HG02884 (cell line): ENCODE results near the gene UBXN4.
"Not testable (repeated sequence)": the region's sequence is repeated elsewhere in the genome, so short reads cannot be mapped to it uniquely, and the experiment has no call there.

ENCODE experiments used
- ATAC-seq: cut with Tn5 transposase; IDR thresholded peaks from one replicate; pipeline ENCODE4 v1.9.1; 2021; ENCODE audit warnings: mild to moderate bottlenecking, moderate library complexity; ENCODE audit not compliant: unreplicated experiment

Gene UBXN4

GRCh38 chr2:135800513-135801460, 59.1 kb downstream of the UBXN4 start:
- ATAC-seq: no peak

- no peak for ATAC-seq
These were observed 60.7 kb downstream of the UBXN4 start for GRCh38 chr2:135802350-135802749.

DNA sequence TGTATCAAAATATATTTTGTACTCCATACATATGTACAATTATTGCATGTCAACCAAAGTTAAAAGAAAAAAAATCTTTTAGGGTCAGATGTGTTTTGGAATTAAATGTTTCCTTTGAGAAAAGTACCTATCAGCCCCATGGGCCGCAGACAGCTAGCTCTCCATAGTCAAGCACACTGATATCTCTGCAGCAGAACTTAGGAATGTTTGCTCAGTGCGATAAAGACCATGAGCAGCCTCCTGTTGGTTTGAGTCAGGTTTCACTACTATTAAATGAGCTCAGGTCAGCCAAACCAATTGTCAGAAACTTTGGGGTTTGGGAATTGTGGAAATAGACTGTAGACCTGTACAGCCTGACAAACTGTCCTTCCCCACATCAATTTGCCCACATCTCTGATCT, 61.6 kb downstream of the UBXN4 start:
- no peak for ATAC-seq

GRCh38 chr2:135807874-135808273, 66.2 kb downstream of the UBXN4 start:
- ATAC-seq: not testable (repeated sequence)

DNA sequence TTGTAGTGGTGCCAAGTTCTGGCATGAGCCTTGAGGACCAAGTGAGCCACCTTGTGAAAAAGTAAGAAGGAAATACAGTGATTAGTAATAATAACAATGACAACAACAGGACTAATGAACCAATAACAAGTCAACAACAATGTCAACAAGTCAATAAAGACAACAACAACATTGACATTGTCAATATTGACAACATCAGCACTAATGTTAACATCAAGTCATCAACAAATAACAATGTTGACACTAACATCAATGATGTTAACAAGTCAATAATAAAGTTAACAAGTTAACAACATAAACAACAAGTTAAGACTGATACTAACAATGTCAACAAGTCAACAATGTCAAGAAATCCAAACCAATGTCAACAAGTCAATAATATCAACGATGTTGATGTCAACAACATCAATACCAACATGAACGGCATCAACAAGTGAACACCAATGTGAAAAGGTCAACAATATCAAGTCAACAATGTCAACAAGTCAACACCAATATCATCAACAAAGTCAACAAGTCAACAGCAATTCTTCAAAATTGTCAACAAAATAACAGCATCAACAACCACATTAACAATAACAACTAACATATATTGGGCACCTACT, 71.4 kb downstream of the UBXN4 start:
- no peak for ATAC-seq

DNA sequence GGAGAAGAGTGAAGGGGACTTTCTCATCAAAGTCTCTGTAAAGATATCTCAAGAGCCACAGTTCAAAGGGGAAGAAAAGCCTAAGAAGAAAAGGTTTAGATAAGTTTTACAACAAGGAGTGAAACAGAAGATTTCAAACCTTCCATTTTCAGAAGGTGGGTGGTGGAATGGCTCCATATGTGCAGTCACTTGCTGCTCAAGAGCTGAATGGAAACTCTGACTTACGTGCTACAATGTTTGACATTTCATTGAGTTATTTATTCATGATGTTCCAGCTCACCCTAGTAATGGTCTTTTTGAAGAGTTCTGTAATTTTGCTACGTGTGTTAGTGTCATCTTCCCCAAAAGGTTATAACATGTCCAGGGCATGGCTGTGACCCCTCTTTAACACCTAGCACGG, 73.6 kb downstream of the UBXN4 start:
- no peak for ATAC-seq

DNA sequence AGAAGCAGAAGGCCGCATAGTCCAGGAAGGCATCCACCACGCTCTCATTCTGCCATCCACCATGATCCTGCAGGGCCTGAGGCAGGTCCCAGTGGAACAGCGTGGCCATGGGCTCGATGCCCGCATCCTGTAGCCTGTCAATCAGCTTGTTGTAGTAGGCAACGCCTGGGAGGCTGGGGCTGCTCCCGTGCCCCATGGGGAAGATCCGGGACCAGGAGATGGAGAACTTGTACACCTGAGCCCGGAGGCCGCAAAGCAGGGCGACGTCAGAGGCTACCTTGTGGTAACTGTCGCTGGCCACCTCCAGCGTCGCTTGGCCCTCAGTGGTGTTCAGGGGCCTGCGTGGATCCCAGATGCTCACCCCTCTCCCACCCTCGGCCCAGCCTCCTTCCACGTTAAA, 75.8 kb downstream of the UBXN4 start:
- ATAC-seq: no peak

DNA sequence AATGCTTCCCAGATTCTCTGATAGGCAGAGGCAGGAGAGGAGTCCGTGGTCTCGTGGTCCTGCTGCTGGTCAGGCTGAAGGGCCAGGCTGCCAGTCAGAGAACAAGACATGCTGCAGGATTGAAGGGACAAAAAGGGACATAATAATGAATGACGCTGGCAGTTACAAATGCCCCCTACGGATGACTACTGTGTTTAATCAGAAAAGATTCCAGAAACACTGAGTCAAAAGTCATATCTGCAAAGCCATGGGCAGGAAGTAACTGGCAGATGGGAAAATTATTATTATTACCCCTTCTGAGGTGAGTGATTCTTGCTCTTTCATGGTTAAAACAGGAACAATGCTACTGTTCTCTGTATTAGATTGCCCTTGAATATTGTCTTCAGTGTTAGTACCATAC, 76.3 kb downstream of the UBXN4 start:
- no peak for ATAC-seq

DNA sequence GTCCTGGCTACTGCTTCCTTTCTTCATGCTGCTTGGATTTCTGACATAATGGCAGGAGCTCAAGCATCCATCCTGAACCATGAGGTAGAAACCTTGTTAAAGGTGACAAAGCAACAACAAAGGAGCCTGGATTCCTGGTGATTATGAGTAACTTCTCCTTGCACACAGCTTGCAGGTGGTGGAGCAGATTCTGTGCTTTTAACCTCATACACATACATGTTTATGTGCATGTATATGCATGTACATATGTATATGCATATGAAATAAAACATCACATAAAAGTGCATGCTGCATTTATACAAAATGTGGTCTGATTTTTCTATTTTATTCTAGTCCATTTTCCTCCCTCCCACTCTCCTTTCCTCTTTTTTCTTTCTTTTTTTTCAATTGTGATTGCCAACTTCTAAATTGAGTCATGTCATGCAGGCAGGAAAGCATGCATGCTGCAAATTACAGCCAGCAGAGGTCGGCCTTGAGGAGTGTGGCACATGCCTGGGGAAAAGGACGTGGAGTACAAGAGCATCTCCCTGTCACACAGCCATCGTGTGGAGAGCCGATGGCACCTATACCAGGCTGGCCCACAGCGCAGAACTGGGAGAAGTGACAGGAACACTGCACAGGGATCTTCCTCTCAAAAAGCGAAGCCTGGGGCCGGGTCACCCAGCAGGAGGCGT, 77.4 kb downstream of the UBXN4 start:
- no peak for ATAC-seq

DNA sequence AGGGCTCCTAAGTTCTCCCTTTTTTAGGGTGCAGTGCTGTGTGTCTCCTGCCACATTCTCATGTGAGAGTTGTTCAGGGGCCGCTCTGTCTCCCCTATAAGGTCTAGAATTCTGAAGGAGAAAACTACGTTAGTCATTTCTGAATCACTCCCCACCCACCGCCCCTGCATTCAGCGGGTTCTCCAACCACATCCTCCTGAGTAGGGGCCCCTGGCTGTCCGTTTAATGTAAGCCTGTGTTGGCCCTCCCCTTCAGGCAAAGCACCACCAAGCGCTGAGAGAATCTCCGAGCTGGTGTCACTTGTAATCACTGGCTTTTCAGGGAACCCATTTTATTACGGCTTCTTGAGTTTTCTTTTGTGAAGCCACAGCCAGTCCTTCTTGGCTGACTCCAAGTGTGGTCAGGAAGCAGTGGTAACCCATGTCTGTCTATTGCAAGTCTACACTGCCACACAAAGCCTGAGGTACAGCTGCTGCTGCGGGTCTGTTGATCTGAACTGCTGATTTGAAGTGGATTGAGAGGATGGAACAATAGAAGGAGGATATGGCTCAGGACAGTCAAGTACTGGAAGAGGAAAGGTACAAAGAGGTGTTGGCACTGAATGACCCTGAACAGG, 78.5 kb downstream of the UBXN4 start:
- peak; percentile 92 for ATAC-seq

GRCh38 chr2:135821190-135821589, 79.5 kb downstream of the UBXN4 start:
- ATAC-seq: no peak

DNA sequence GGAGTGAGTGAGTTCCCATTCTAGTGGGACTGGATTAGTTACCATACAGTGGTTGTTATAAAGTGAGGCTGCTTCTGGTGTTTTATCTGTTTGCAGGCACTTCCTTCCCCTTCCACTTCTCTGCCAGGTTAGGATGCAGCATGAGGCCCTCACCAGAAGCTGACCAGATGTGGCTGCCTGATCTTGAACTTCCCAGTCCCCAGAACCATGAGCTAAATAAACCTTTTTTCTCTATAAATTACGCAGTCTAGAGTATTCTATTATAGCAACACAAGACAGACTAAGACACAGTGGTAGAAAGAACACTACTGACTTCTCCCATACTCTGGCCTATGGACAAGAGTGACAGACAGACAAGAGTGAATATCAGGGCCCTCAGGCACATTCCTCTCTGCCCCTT, 81.2 kb downstream of the UBXN4 start:
- ATAC-seq: no peak

GRCh38 chr2:135825131-135825530, 83.5 kb downstream of the UBXN4 start:
- no peak for ATAC-seq

GRCh38 chr2:135825550-135826176, 84.0 kb downstream of the UBXN4 start:
- no peak for ATAC-seq

- ATAC-seq: no peak
These were observed 84.9 kb downstream of the UBXN4 start for GRCh38 chr2:135826544-135826943.

DNA sequence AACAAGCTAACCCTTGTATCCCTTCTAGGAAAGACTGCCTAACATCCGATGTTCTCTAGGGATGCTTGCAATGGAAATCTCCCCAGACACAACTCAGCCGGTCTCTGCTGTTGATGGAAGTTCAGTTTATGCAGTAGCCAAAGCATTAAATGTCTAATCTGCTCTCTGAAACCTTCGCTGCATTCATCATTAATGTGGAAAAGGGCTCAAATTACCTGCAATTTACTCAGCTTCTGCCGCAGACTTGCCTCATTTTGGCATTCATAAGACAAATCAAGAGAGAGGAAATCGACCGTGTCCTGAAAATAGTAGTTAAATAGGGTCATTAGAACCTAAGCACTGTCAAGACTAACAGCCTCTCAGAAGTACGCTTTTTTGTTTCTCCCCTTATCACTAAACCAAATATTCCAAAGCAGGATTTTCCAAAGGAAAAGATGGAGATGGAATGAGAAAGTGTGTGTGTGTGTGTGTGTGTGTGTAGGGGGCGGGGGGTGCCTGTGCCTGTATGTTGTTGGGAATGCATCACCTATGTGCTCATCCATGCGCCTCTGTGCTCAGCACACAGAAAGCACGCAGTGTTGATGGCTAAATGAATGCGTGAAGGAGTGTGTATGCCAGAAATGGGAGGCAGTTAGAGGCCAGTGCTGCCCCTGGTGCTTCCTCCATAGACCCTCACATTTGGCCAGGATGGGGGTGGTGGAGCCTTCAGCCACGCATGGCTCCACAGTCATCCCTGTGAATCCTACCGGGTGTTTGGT, 87.9 kb downstream of the UBXN4 start:
- ATAC-seq: no peak

DNA sequence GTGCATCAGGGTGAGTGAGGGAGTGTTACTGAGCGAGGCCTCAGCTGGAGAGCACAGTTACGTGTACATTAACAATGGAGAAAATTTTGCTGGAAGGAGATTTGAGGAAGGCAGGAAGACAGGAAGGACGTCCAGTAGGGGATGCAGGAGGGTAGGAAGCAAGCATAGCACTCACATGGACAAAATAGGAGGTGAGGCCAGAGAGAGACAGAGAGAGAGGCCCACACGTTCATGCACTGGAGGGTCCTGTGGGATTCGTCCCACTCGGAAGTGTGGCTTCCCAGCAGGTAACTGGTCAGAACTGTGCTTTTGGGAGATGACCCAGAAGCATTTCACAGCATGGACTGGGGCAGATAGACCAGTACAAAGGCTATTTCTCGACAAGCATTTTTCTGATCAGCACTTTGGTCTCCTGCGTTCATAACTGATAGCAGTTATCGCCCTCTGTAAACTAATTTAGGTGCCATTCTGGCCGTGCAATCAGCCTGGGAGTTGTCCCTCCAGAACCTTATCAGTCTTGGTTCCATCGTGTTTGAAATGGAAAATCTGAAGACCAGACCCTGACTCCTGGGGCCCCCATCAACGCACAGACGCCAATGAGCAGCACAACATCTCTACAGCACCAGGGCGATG, 89.6 kb downstream of the UBXN4 start:
- ATAC-seq: no peak

DNA sequence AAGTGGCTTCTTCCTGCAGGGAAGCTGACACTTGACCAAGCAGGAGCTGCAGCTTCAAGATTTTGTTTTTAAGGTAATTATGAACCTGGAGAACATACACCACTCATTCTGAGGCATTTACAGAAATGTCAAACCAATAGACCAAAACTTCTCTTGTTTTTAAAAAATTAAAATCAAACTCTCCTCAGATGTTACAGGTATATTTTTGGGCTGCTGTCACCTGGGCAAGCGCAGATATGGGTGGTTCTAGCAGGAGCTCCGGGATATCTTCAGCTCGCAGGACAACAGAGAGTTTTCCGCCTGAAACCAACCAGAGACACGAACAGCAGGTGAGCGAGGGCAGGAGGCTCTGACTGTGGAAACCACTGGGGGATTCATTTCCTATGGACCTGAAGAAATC, 91.2 kb downstream of the UBXN4 start:
- no peak for ATAC-seq
